ENCODE results near the gene SMPD4.
"Not testable (repeated sequence)": the region's sequence is repeated elsewhere in the genome, so short reads cannot be mapped to it uniquely, and the experiment has no call there.

DNA sequence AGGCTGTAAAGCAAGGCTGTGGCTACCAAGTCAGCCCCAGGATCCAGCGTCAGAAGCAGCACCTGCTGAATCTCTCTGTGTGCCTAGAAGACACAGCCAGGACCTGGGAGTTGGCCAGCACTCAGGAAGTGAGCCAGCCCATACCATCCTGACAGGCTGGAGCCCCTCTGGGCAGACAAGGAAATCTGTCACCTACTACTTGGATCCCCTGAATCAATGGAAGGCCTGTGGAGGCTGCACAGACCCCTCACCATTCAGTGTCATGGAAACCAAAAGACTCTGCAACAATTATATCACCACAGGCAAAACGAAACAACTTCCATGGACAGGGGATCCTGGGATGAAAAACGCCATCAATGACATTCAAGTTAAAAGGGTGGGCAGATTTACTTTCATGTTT is 14.8 kb downstream of the SMPD4 start:
- TF ChIP-seq CTCF (IDR thresholded peaks at IDR 0.05 in 2 of 3, conservative IDR thresholded peaks at IDR 0.05 in 1 of 3; ENCODE audit: insufficient read depth in 2 of 3, low read depth in 1 of 3, low read length in 3 of 3); MEF2D (tag; conservative IDR thresholded peaks at IDR 0.05; ENCODE audit: low read depth); NRF1 (conservative IDR thresholded peaks at IDR 0.05 in 1 of 2, IDR thresholded peaks at IDR 0.05 in 1 of 2); ZNF431 (CRISPR knock-in tag; IDR thresholded peaks at IDR 0.05); JUNB (CRISPR knock-in tag; conservative IDR thresholded peaks at IDR 0.05); ZNF24 (IDR thresholded peaks at IDR 0.05); RAD21 (CRISPR knock-in tag; conservative IDR thresholded peaks at IDR 0.05 in 1 of 2, IDR thresholded peaks at IDR 0.05 in 1 of 2); CHCHD3 (CRISPR knock-in tag; IDR thresholded peaks at IDR 0.05); STAT6 (CRISPR knock-in tag; IDR thresholded peaks at IDR 0.05): not testable (repeated sequence)
